SK-N-MC (cell line): ENCODE data around the gene SPIRE2.

ENCODE experiments used
- DNase-seq: peaks from one replicate; pipeline ENCODE4 v3.0.0-alpha.2; 2011; ENCODE audit warnings: low read depth, low spot score
- H3K27ac ChIP-seq: fragments of 200-600 bp; sonication (generic); 2 replicates; pipeline ENCODE4 v1.5.1; 2016; ENCODE audit warnings: mixed run types
- H3K36me3 ChIP-seq: fragments of 200-600 bp; sonication (generic); 2 replicates; pipeline ENCODE4 v1.6.1; 2017; ENCODE audit warnings: antibody characterized with exemption, low read length, mixed read lengths; ENCODE audit not compliant: insufficient read depth
- H3K4me3 ChIP-seq: fragments of 200-600 bp; sonication (generic); 2 replicates; pipeline ENCODE4 v1.5.1; 2016
- H3K9ac ChIP-seq: fragments of 200-600 bp; sonication (generic); 2 replicates; pipeline ENCODE4 v1.8.0; 2017; ENCODE audit warnings: mixed run types, mixed read lengths; ENCODE audit not compliant: insufficient read length
- H3K9me3 ChIP-seq: fragments of 200-600 bp; sonication (generic); 2 replicates; pipeline ENCODE4 v1.6.1; 2017; ENCODE audit warnings: low read depth, mild to moderate bottlenecking, antibody characterized with exemption, low read length, moderate library complexity, mixed read lengths
- EZH2 ChIP-seq: fragments of 200-600 bp; sonication (generic); IDR thresholded peaks from one replicate; pipeline ENCODE4 v1.6.1; 2017; ENCODE audit warnings: antibody characterized with exemption
- FOXP2 ChIP-seq: optimal IDR thresholded peaks from 2 replicates; pipeline ENCODE3; 2011; ENCODE audit warnings: mild to moderate bottlenecking, moderate library complexity; ENCODE audit not compliant: insufficient read depth; ENCODE audit errors: extremely low read length, control extremely low read depth
- POLR2AphosphoS5 ChIP-seq: IDR thresholded peaks from 2 replicates; pipeline ENCODE4 v1.6.1; 2012; ENCODE audit warnings: mild to moderate bottlenecking, low read depth, low read length, borderline replicate concordance

Gene SPIRE2

DNA sequence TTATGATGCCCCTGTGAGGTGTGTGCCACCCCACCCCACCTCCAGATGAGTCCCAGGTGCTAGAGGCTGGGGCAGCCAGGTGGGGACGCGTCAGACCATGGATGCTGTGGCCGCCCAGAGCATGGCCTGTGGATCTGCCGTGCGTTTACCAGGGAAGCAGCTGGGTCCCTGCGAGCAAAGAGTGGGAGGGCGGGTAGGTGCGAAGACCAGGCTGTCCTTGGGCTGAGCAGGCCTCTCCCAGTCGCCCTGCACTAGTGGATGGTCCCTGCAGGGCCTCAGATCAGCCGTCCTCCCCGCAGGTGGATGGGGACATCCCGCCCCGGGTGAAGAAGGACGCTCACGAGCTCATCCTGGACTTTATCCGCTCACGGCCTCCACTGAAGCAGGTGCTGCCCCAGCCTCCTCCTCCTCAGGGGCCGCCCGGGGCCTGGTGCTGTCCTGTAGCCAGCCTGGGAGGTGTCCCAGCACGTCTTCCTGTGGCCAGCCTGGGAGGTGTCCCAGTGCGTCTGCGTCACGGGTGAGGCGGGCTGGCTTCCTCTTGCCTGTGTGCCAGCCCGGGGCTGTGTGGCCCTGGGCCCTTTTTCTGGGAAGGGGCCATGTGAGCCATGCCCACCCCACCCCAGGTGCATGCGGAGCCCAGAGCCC is 27.1 kb downstream of the SPIRE2 start:
- Histone ChIP-seq H3K9ac (no peak overlapping the region), H3K9me3 (no peaks in the 10 kb centered on the region), H3K27ac (no peak overlapping the region), H3K36me3 (no peaks in the 10 kb centered on the region), H3K4me3 (no peak overlapping the region)
- no peak for DNase-seq
- TF ChIP-seq FOXP2 (no peak), POLR2AphosphoS5 (no peak), EZH2 (no peak)

DNA sequence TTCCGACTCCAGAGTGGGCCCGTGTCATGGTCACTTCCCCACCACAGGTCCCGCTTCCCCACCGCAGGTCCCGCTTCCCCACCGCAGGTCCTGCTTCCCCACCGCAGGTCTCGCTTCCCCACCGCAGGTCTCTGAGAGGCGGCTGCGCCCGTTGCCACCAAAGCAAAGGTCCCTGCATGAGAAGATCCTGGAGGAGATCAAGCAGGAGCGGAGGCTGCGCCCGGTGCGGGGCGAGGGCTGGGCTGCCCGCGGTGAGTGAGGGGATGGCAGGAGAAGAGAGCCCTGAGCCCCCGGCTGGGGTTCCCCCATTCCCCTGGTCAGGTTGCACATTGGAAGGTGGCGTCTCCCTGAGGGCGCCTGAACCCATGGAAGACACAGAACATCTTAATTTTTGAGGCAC is 27.7 kb downstream of the SPIRE2 start:
- Histone ChIP-seq H3K36me3 (no peaks in the 10 kb centered on the region), H3K9ac (no peak overlapping the region), H3K4me3 (no peak overlapping the region), H3K27ac (no peak overlapping the region), H3K9me3 (no peaks in the 10 kb centered on the region)
- no peak for DNase-seq
- TF ChIP-seq EZH2, result no peak
- no peak for TF ChIP-seq FOXP2
- TF ChIP-seq POLR2AphosphoS5, result no peak

DNA sequence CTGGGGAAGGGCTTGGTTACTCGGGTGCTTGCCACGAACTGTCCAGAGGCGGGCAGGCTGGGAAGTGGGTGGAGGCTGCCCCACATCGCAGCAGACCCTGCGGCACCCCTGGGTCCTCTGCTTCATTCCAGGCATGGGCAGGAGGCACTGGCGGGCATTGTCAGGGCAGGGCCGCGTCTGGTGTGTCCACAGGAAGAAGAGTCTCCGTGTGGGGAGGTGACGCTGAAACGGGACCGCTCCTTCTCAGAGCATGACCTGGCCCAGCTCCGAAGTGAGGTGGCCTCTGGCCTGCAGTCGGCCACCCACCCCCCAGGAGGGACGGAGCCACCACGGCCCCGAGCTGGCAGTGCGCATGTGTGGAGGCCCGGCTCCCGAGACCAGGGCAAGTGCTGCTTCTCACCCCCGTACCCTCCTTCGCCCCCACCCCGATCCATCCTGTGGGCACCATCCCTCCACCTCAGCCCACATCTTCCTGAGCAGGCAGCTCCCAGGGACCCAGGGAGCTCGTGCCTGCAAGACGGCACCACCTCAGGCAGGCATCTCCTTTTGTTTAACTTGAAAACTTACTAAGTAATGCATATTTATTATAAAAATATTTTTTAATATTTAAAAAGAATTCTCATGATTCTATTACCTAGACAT is 30.8 kb downstream of the SPIRE2 start:
- no peaks in the 10 kb centered on the region for H3K9me3 ChIP-seq
- no peak for TF ChIP-seq POLR2AphosphoS5
- no peak for TF ChIP-seq FOXP2
- TF ChIP-seq EZH2, result no peak
- no peak for DNase-seq
- H3K36me3 ChIP-seq, result no peaks in the 10 kb centered on the region
- H3K9ac ChIP-seq, result no peak overlapping the region
- no peak overlapping the region for H3K4me3 ChIP-seq
- H3K27ac ChIP-seq, result no peak overlapping the region

DNA sequence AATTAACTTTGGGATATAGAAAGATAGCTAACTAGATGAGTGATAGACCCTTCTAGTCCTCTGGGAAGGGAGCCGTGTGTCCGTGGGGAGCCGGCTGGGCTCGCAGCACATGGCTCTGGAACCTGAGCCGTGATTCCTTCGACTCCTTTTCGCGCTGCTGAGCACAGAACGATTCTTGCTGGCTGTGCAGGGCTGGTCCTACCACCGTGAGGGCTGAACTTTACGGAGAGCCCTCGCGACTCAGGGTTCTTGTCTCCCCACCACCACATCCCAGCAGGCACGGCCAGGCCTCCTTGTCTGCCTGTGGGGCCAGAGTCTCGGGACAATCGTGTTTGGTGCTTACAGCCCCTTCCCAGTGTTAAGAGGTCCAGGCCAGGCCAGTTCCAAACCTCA is 31.3 kb downstream of the SPIRE2 start:
- Histone ChIP-seq H3K4me3 (no peak overlapping the region), H3K27ac (no peak overlapping the region), H3K9ac (no peak overlapping the region), H3K9me3 (no peaks in the 10 kb centered on the region), H3K36me3 (no peaks in the 10 kb centered on the region)
- DNase-seq, result no peak
- TF ChIP-seq FOXP2 (no peak), POLR2AphosphoS5 (no peak), EZH2 (no peak)

DNA sequence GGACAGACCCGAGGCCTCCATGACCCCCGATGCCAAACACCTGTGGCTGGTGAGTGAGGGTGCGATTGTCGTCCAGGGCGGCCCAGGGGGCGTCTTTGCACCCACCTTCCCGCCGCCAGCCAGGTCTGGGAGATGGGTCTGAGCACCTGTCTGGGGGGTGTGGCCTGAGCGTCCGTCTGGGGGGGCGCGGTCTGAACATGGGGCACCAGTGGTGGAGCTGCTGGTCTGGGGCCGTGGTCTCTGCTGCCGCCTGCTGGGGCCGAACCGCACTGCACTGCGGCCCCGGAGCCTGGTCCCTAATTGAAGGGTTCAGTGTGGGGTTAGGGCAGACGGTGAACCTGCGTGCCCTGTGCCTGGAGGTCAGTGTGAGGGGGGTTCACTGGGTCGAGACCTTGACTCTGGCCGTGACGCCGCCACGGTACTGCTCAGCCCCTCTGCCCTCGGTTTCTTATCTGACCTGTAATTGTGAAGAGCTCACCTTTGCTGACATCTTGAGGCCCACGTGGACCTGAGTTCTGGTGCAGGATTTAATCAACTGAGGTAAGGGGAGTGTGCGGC is 32.6 kb downstream of the SPIRE2 start:
- Histone ChIP-seq H3K27ac (no peak overlapping the region), H3K9ac (no peak overlapping the region), H3K4me3 (no peak overlapping the region), H3K36me3 (no peaks in the 10 kb centered on the region), H3K9me3 (no peaks in the 10 kb centered on the region)
- TF ChIP-seq POLR2AphosphoS5 (no peak), FOXP2 (no peak), EZH2 (no peak)
- DNase-seq, result no peak

DNA sequence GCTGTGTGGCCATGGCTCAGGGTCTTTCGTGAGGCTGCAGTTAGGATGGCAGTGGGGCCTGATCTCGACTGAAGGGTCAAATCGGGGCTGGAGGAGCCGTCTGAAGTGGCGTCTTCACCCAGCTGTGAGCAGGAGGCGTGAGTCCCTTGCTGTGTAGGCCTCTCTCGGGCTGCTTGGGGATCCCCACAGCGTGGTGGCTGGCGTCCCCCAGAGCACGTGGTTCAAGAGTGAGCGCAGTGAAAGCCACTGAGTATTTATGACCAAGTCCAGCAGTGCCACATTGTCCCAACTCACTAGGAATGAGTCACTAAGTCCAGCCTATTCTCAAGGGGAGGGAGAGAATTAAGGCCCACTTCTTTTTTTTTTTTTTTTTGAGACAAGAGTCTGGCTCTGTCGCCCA is 33.4 kb downstream of the SPIRE2 start:
- no peak overlapping the region for H3K4me3 ChIP-seq
- H3K36me3 ChIP-seq, result no peaks in the 10 kb centered on the region
- no peak overlapping the region for H3K27ac ChIP-seq
- TF ChIP-seq POLR2AphosphoS5 (no peak), EZH2 (no peak), FOXP2 (no peak)
- DNase-seq, result no peak
- H3K9me3 ChIP-seq, result no peaks in the 10 kb centered on the region
- H3K9ac ChIP-seq, result no peak overlapping the region

DNA sequence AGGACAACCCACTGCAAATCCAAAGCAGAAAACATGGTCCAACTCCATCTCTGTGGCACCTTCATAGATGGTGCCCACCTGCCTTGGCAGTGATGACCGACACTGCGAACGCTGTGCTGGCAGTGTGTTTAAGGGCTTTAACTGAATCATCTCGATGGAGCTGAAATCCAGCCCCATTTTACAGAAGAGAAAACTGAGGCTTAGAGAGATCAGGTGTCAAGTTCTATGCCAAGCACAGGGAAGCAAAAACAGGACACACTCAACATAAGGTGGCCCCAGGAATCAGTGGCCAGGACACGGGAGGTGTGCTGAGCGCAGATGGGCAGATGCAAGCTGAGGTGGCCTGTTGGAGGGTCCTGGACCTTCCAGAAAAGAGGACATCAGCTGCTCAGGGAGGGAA is 34.5 kb downstream of the SPIRE2 start:
- no peak overlapping the region for H3K27ac ChIP-seq
- no peaks in the 10 kb centered on the region for H3K36me3 ChIP-seq
- no peak overlapping the region for H3K4me3 ChIP-seq
- TF ChIP-seq EZH2 (no peak), FOXP2 (no peak), POLR2AphosphoS5 (no peak)
- no peak overlapping the region for H3K9ac ChIP-seq
- DNase-seq, result no peak
- H3K9me3 ChIP-seq, result no peaks in the 10 kb centered on the region

DNA sequence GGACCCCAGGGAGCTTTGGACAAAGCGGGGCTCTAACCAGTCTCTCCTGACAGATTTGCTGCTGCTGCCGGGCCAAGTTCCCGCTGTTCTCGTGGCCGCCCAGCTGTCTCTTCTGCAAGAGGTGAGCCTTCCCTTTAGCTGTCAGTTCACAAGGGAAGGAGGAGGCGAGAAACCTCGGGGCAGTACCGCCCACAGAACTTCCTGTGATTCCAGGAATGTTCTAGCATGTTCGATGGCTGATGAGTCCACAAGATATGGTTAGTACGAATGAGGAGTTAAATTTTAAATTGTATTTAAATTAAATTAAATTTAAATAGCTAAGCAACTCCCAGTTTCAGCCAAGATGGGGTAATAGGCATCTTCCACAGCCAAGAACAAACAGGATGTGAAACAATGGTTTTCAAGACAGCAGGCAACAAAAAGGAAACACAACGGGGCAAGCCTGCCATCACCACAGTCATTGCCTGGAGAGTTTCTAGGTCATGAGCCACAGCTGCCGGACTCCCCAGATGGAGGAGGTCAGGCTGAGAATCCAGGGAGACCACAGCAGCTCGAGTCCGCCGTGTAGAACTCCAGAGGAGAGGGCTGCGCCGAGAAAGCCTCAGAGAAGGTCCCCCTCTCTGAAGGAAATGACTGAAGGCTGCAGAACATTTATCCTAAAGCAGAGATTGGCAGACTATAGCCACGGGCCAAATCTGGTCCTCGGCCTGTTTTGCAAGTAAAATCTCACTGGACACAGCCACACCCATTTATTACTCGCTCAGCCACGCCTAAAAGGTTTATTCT is 35.7 kb downstream of the SPIRE2 start:
- no peak for TF ChIP-seq POLR2AphosphoS5
- TF ChIP-seq FOXP2, result no peak
- TF ChIP-seq EZH2, result no peak
- no peak overlapping the region for H3K27ac ChIP-seq
- H3K9me3 ChIP-seq, result no peaks in the 10 kb centered on the region
- no peak for DNase-seq
- H3K9ac ChIP-seq, result no peak overlapping the region
- no peak overlapping the region for H3K4me3 ChIP-seq
- H3K36me3 ChIP-seq, result no peaks in the 10 kb centered on the region

DNA sequence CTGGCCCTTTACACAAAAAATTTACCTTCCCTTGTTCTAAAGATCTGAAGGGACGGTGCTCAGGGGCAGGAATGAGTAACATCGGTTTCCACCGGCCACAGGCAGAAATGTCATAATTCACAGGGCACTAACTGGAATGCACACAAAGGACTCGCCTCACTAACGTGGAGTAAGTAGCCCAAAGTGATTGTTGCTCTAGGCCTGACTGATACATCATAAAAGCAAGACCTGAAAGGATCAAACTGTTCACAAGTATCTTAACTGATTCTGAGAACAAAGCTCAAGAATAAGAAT is 36.2 kb downstream of the SPIRE2 start:
- no peak for DNase-seq
- Histone ChIP-seq H3K27ac (no peak overlapping the region), H3K9me3 (no peaks in the 10 kb centered on the region), H3K36me3 (no peaks in the 10 kb centered on the region), H3K9ac (no peak overlapping the region), H3K4me3 (no peak overlapping the region)
- TF ChIP-seq POLR2AphosphoS5 (no peak), EZH2 (no peak), FOXP2 (no peak)
